AG04449 (cell line): ENCODE measurements around the gene PPM1L.

Experiments
- CTCF ChIA-PET: fragments of 350-600 bp; formaldehyde crosslinking; extraction: SDS; loops from one replicate; lab custom pipeline; 2021; ENCODE audit warnings: antibody characterized with exemption; lab: Yijun Ruan, JAX
- POLR2A ChIA-PET: fragments of 400-600, 350-600 bp; formaldehyde crosslinking; extraction: SDS; loops from one replicate; lab custom pipeline; 2020; ENCODE audit warnings: antibody characterized with exemption, inconsistent platforms; lab: Yijun Ruan, JAX
- DNase-seq: peaks from one replicate; pipeline ENCODE4 v3.0.0-alpha.2; 2010; ENCODE audit warnings: low read depth, low spot score
- H3K4me3 ChIP-seq: 2 replicates; pipeline ENCODE4 v1.5.1; 2011; ENCODE audit warnings: low read depth, mild to moderate bottlenecking, control low read depth, low read length
- CTCF ChIP-seq: IDR thresholded peaks from one replicate; pipeline ENCODE4 v1.5.1; 2011; ENCODE audit warnings: mild to moderate bottlenecking, moderate library complexity, low read length, control low read depth, inconsistent platforms; ENCODE audit not compliant: insufficient read depth; ENCODE audit errors: missing control alignments

Gene PPM1L

DNA sequence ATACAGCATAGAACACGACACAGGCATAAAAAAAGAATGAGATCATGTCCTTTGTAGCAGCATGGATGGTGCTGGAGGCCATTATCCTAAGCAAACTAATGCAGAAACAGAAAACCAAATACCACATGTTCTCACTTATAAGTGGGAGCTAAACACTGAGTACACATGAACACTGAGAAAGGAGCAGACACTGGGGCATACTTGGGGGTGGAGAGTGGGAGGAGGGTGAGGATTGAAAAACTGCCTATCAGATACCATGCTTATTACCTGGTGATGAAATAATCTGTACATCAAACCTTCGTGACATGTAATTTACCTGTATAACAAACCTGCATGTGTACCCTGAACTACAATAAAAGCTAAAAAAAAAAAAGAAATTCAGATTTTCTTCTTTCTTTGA lies 100.4 kb downstream of the PPM1L start:
- H3K4me3 ChIP-seq, result no peak overlapping the region
- DNase-seq, result no peak
- CTCF ChIA-PET, result no interaction called here
- POLR2A ChIA-PET, result no interaction called here
- TF ChIP-seq CTCF, result no peak

- no peak for DNase-seq
- POLR2A ChIA-PET, result no interaction called here
- no peak overlapping the region for H3K4me3 ChIP-seq
- no peak for TF ChIP-seq CTCF
- CTCF ChIA-PET, result no interaction called here
Observed at GRCh38 chr3:160857476-160858119, 101.6 kb downstream of the PPM1L start.

- no peak overlapping the region for H3K4me3 ChIP-seq
- no peak for TF ChIP-seq CTCF
- POLR2A ChIA-PET, result no interaction called here
- CTCF ChIA-PET, result no interaction called here
- no peak for DNase-seq
Observed at GRCh38 chr3:160860346-160860745, 104.3 kb downstream of the PPM1L start.

DNA sequence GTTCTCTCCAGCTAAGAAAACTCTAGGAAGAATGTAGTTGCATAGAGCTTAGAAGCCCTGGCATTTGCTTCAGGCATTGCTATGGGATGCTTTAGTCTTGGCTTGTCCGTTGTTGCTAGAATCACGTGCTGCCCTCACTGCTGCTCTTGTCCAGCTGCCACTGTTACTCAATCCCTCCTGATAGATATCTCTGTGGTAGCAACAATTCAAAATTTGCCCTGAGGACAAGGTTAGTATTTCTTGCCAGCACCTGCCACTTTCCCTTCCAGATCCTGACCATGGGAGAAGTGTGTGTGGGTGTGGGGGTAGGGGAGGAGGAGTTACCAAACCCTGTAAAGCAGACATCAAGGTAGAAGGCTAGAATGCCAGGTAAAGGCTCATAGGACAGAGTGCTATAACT lies 113.8 kb downstream of the PPM1L start:
- CTCF ChIA-PET, result no interaction called here
- POLR2A ChIA-PET, result no interaction called here
- TF ChIP-seq CTCF, result no peak
- H3K4me3 ChIP-seq, result no peak overlapping the region
- no peak for DNase-seq

DNA sequence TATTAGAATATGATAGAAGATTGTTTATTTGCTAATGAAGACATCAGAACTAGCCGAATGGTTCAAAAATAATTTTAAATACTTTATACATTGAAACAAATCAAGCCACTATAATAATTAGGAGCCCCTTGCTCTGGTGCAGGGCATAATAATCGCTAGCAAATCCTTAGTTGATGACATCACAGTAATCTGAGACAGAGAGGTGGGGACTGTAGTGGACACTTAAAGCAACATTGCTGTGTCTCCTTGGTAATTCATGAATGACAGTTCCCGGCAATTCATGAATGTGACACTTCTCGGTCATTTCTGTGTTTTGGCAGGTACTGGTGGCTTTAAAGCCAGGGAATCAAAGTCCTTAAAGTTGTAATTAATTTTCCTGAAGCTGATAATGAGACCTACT lies 114.3 kb downstream of the PPM1L start:
- ChIA-PET CTCF (no interaction called here), POLR2A (no interaction called here)
- no peak overlapping the region for H3K4me3 ChIP-seq
- no peak for TF ChIP-seq CTCF
- DNase-seq, result no peak

DNA sequence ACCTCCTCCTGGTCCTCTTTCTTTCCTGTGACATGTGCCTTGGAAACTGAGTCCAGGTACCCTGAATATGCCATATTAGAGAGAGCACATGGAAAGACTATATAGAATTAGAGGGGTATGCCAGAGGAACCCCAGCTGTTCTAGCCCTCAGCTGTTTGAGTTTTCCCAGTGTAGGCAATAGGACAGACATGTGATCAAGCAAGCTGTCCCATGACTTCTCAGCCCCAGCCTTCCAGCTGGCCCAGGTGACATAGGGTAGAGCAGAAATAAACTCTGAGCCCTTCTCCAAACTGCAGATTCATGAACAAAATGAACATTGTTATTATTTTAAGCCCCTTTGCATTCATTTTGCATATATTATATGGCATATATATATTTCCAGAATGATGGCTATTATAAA lies 118.7 kb downstream of the PPM1L start:
- POLR2A ChIA-PET, result no interaction called here
- DNase-seq, result no peak
- no peak for TF ChIP-seq CTCF
- CTCF ChIA-PET, result no interaction called here
- H3K4me3 ChIP-seq, result no peak overlapping the region
